HG02840 (cell line): Measurements from ENCODE around the gene DLX5.
"Not testable (repeated sequence)": the region's sequence is repeated elsewhere in the genome, so short reads cannot be mapped to it uniquely, and the experiment has no call there.

Source experiments
- ATAC-seq: cut with Tn5 transposase; IDR thresholded peaks from one replicate; pipeline ENCODE4 v1.9.1; 2021; ENCODE audit warnings: mild to moderate bottlenecking, moderate library complexity, moderate number of reproducible peaks; ENCODE audit not compliant: unreplicated experiment, low FRiP score

DLX5 gene

GRCh38 chr7:97024209-97025129 is at the start of gene DLX5:
DLX5 (minus strand) TSS chr7:97024831; CDS start chr7:97024623, 208 bp downstream.
- no peak for ATAC-seq

- ATAC-seq, result not testable (repeated sequence)
Observed at GRCh38 chr7:97072025-97072424, 47.4 kb upstream of the DLX5 start.

- no peak for ATAC-seq
Observed at GRCh38 chr7:97064972-97065587, 40.4 kb upstream of the DLX5 start.

GRCh38 chr7:97064020-97064419 is 39.4 kb upstream of the DLX5 start:
- no peak for ATAC-seq

- no peak for ATAC-seq
Observed at GRCh38 chr7:97043281-97043680, 18.6 kb upstream of the DLX5 start.

GRCh38 chr7:97039374-97040065 is 14.9 kb upstream of the DLX5 start:
- no peak for ATAC-seq

GRCh38 chr7:97034213-97034852 is 9.7 kb upstream of the DLX5 start:
- ATAC-seq, result not testable (repeated sequence)

GRCh38 chr7:97027427-97028234 is 3.0 kb upstream of the DLX5 start:
- ATAC-seq, result peak; percentile 82

- no peak for ATAC-seq
Observed at GRCh38 chr7:97026715-97027426, 2.2 kb upstream of the DLX5 start.

- ATAC-seq, result no peak
Observed at GRCh38 chr7:97025983-97026714, 1.5 kb upstream of the DLX5 start.

- no peak for ATAC-seq
Observed at GRCh38 chr7:97025130-97025499, 484 bp upstream of the DLX5 start.

- ATAC-seq, result no peak
Observed at GRCh38 chr7:97022491-97023306, 1.9 kb downstream of the DLX5 start.

GRCh38 chr7:97021747-97022490 is 2.7 kb downstream of the DLX5 start:
- no peak for ATAC-seq

GRCh38 chr7:97020996-97021746 is 3.5 kb downstream of the DLX5 start:
- no peak for ATAC-seq

GRCh38 chr7:97020601-97020995 is 4.0 kb downstream of the DLX5 start:
- ATAC-seq, result no peak

GRCh38 chr7:97019710-97020225 is 4.9 kb downstream of the DLX5 start:
- no peak for ATAC-seq
